ENCODE data around the gene ASPN.

Gene ASPN

GRCh38 chr9:92480986-92481633 lies 1.2 kb downstream of the ASPN start:
- no peak for TF ChIP-seq CTCF (IDR thresholded peaks at IDR 0.05; ENCODE audit: control insufficient read depth, insufficient read depth, low read depth, low read length, missing control alignments)
- no peak overlapping the region for H3K4me3 ChIP-seq (ENCODE audit: control insufficient read depth, low read depth, low read length)
- DNase-seq (ENCODE audit: low read depth) = no peak

GRCh38 chr9:92480291-92480771 lies 2.0 kb downstream of the ASPN start:
- no peak for TF ChIP-seq CTCF (IDR thresholded peaks at IDR 0.05; ENCODE audit: control insufficient read depth, insufficient read depth, low read depth, low read length, missing control alignments)
- no peak overlapping the region for H3K4me3 ChIP-seq (ENCODE audit: control insufficient read depth, low read depth, low read length)
- no peak for DNase-seq (ENCODE audit: low read depth)

DNA sequence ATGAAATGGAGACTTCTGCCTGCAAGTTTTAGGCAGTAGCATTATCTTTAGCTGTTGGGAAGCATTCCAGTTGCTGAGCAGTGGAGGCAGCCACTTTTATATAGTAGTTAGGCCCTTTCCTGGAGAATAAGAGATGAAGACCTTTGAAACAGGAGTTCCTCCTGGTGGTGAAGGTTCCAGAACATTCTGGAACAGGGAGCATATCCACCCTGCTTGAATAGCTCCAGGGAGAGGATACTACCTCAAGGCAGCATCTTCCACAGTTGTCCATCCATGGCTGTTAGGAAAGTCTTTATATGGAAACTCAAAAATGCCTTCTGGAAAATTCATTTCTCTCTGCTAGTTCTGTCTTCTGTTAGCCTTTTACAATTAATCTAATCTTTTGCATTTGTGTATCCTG lies 3.0 kb downstream of the ASPN start:
- TF ChIP-seq CTCF (IDR thresholded peaks at IDR 0.05; ENCODE audit: control insufficient read depth, insufficient read depth, low read depth, low read length, missing control alignments) = no peak
- no peak overlapping the region for H3K4me3 ChIP-seq (ENCODE audit: control insufficient read depth, low read depth, low read length)
- DNase-seq (ENCODE audit: low read depth) = no peak

DNA sequence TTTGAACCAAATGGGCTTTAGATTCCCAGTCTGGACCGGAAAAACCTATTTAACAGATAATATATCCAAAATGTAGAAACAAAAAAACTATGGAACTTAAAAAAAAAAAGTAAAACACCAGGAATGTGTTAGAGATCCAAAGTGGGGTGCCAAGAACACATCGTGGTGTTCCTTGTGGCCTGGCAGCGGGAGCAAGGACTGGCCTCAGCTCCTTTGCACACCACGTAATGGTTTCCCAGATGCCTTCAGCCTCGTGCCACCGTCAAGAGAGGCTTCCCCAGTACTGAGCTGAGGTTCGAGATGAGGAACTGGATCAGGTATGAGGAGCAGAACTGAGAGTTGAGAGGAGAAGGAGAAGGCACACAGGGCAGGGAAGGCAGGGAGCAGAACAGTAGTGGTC lies 3.5 kb downstream of the ASPN start:
- no peak for TF ChIP-seq CTCF (IDR thresholded peaks at IDR 0.05; ENCODE audit: control insufficient read depth, insufficient read depth, low read depth, low read length, missing control alignments)
- DNase-seq (ENCODE audit: low read depth) = no peak
- H3K4me3 ChIP-seq (ENCODE audit: control insufficient read depth, low read depth, low read length) = no peak overlapping the region

GRCh38 chr9:92476962-92477361 lies 5.3 kb downstream of the ASPN start:
- H3K4me3 ChIP-seq (ENCODE audit: control insufficient read depth, low read depth, low read length) = no peak overlapping the region
- DNase-seq (ENCODE audit: low read depth) = no peak
- no peak for TF ChIP-seq CTCF (IDR thresholded peaks at IDR 0.05; ENCODE audit: control insufficient read depth, insufficient read depth, low read depth, low read length, missing control alignments)

DNA sequence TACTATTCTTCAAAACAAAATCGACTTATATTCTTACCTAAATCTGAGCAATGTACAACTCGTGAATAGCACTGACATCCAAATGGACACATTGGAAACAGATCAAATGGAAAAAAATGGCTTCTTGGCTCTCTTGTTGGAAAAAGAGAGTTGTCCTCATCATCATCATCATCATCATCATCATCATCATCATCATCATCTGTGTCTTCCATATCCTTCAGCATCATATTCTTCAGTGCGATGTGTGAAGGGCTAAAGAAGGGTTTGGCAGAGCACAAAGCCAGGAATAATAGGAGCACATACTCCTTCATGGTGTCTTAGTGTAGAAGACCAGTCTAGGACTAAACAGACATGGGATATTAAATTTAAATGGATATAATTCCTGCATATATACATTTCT lies 7.7 kb downstream of the ASPN start:
- H3K4me3 ChIP-seq (ENCODE audit: control insufficient read depth, low read depth, low read length) = no peak overlapping the region
- no peak for TF ChIP-seq CTCF (IDR thresholded peaks at IDR 0.05; ENCODE audit: control insufficient read depth, insufficient read depth, low read depth, low read length, missing control alignments)
- no peak for DNase-seq (ENCODE audit: low read depth)
